Stimulated activated CD8-positive, alpha-beta memory T cell treated with anti-CD3 and anti-CD28 coated beads, Interleukin-4, amount 100 ng/mL, for 1 hour (primary cell): Measurements from ENCODE around the gene TBCD.
"Not testable (repeated sequence)": the region's sequence is repeated elsewhere in the genome, so short reads cannot be mapped to it uniquely, and the experiment has no call there.

Experiments used
- DNase-seq, 2 donors: peaks; one replicate each; pipeline ENCODE4 v3.0.0-alpha.2; 2020; ENCODE audit warnings: low read depth in 2 of 2, low spot score in 1 of 2

TBCD gene

GRCh38 chr17:82966415-82966814, 214.6 kb downstream of the TBCD start:
- DNase-seq: no peak

GRCh38 chr17:82967268-82968032, 215.6 kb downstream of the TBCD start:
- no peak for DNase-seq

- not testable (repeated sequence) for DNase-seq
These were observed 216.4 kb downstream of the TBCD start for GRCh38 chr17:82968033-82968841.

GRCh38 chr17:82970067-82970466, 218.2 kb downstream of the TBCD start:
- no peak for DNase-seq

- DNase-seq: no peak
These were observed 219.1 kb downstream of the TBCD start for GRCh38 chr17:82970818-82971590.

GRCh38 chr17:82972836-82973372, 221.0 kb downstream of the TBCD start:
- no peak for DNase-seq

- DNase-seq: no peak
These were observed 221.7 kb downstream of the TBCD start for GRCh38 chr17:82973456-82974135.

- no peak for DNase-seq
These were observed 222.5 kb downstream of the TBCD start for GRCh38 chr17:82974136-82974952.

GRCh38 chr17:82976982-82977488, 225.2 kb downstream of the TBCD start:
- no peak for DNase-seq

- DNase-seq: no peak
These were observed 225.7 kb downstream of the TBCD start for GRCh38 chr17:82977606-82978005.

- no peak for DNase-seq
These were observed 227.0 kb downstream of the TBCD start for GRCh38 chr17:82978765-82979349.

GRCh38 chr17:82979718-82980117, 227.9 kb downstream of the TBCD start:
- no peak for DNase-seq

GRCh38 chr17:82980632-82981031, 228.8 kb downstream of the TBCD start:
- no peak for DNase-seq

- DNase-seq: no peak
These were observed 229.4 kb downstream of the TBCD start for GRCh38 chr17:82981141-82981730.

- DNase-seq: no peak
These were observed 231.8 kb downstream of the TBCD start for GRCh38 chr17:82983510-82984248.

- not testable (repeated sequence) for DNase-seq
These were observed 232.4 kb downstream of the TBCD start for GRCh38 chr17:82984249-82984617.

- no peak for DNase-seq
These were observed 233.0 kb downstream of the TBCD start for GRCh38 chr17:82984751-82985427.

GRCh38 chr17:82985428-82985805, 233.6 kb downstream of the TBCD start:
- no peak for DNase-seq
